ENCODE results near the gene VPS29.

The VPS29 gene

GRCh38 chr12:110501752-110502738, at the start of gene VPS29, which contains the start of gene RAD9B:
TSS of gene VPS29 (minus strand) at chr12:110502111. CDS start at chr12:110502051, 60 bp downstream.
TSS of gene RAD9B (plus strand) at chr12:110502331. CDS start at chr12:110502338, 7 bp downstream.
- DNase-seq (ENCODE audit: low read depth): peak; percentile 99
- no peak for TF ChIP-seq CTCF (IDR thresholded peaks at IDR 0.05; ENCODE audit: insufficient read depth, low read depth, low read length, missing control alignments)
- H3K4me3 ChIP-seq (ENCODE audit: low read length): peak within 1 kb of the TSS; percentile 89

- no peak overlapping the region for H3K4me3 ChIP-seq (ENCODE audit: low read length)
- DNase-seq (ENCODE audit: low read depth): no peak
- no peak for TF ChIP-seq CTCF (IDR thresholded peaks at IDR 0.05; ENCODE audit: insufficient read depth, low read depth, low read length, missing control alignments)
Observed at GRCh38 chr12:110550981-110551380, 49.1 kb upstream of the VPS29 start.

- H3K4me3 ChIP-seq (ENCODE audit: low read length): no peak overlapping the region
- no peak for DNase-seq (ENCODE audit: low read depth)
- TF ChIP-seq CTCF (IDR thresholded peaks at IDR 0.05; ENCODE audit: insufficient read depth, low read depth, low read length, missing control alignments): no peak
Observed at GRCh38 chr12:110549716-110550115, 47.8 kb upstream of the VPS29 start.

- no peak for TF ChIP-seq CTCF (IDR thresholded peaks at IDR 0.05; ENCODE audit: insufficient read depth, low read depth, low read length, missing control alignments)
- no peak for DNase-seq (ENCODE audit: low read depth)
- no peak overlapping the region for H3K4me3 ChIP-seq (ENCODE audit: low read length)
Observed at GRCh38 chr12:110548678-110549077, 46.8 kb upstream of the VPS29 start.

GRCh38 chr12:110547090-110547489, 45.2 kb upstream of the VPS29 start:
- H3K4me3 ChIP-seq (ENCODE audit: low read length): no peak overlapping the region
- no peak for TF ChIP-seq CTCF (IDR thresholded peaks at IDR 0.05; ENCODE audit: insufficient read depth, low read depth, low read length, missing control alignments)
- DNase-seq (ENCODE audit: low read depth): no peak

GRCh38 chr12:110546339-110546738, 44.4 kb upstream of the VPS29 start:
- no peak overlapping the region for H3K4me3 ChIP-seq (ENCODE audit: low read length)
- DNase-seq (ENCODE audit: low read depth): peak; percentile 80
- TF ChIP-seq CTCF (IDR thresholded peaks at IDR 0.05; ENCODE audit: insufficient read depth, low read depth, low read length, missing control alignments): no peak

Measured in epithelial cell of esophagus (primary cell).